WTC11 (cell line): ENCODE results near the gene MRC2. TPM values are rescaled to one million over a fixed set of nuclear protein-coding genes. Genes with fewer than 3 reads are reported as not detected.

Experiments
- ATAC-seq: fragments of 200-7000 bp; cut with Tn5 transposase; 2 replicates; pipeline ENCODE4 v1.10.0; 2021; ENCODE audit warnings: mild to moderate bottlenecking, moderate library complexity
- CTCF ChIA-PET: fragments of 300-600 bp; sonication (Branson Sonifier 250); formaldehyde crosslinking; loops from one replicate; lab custom pipeline; 2021; ENCODE audit warnings: antibody characterized with exemption; lab: Charles Lee
- POLR2A ChIA-PET: fragments of 350-600 bp; sonication (Branson Sonifier 250); formaldehyde crosslinking; loops from one replicate; lab custom pipeline; 2021; ENCODE audit warnings: antibody characterized with exemption; lab: Charles Lee
- DNase-seq: peaks from one replicate; pipeline ENCODE4 v3.0.0; 2021; ENCODE audit warnings: low spot score
- H3K27ac Mint-ChIP-seq: 2 replicates; pipeline ENCODE4 v1.8.0; 2021; ENCODE audit warnings: mixed read lengths
- H3K27me3 Mint-ChIP-seq: 2 replicates; pipeline ENCODE4 v1.8.0; 2021; ENCODE audit warnings: low read depth, mild to moderate bottlenecking, moderate library complexity, mixed read lengths
- H3K36me3 Mint-ChIP-seq: 2 replicates; pipeline ENCODE4 v1.8.0; 2021; ENCODE audit warnings: mixed read lengths
- H3K4me1 Mint-ChIP-seq: 2 replicates; pipeline ENCODE4 v1.8.0; 2022; ENCODE audit warnings: mixed read lengths
- H3K4me3 Mint-ChIP-seq: 2 replicates; pipeline ENCODE4 v1.8.0; 2021; ENCODE audit warnings: mild to moderate bottlenecking, moderate library complexity, mixed read lengths
- H3K9me3 Mint-ChIP-seq: 2 replicates; pipeline ENCODE4 v1.8.0; 2021; ENCODE audit warnings: mixed read lengths
- ATF1 ChIP-seq: sonication (generic); formaldehyde crosslinking; IDR thresholded peaks from 2 replicates; pipeline ENCODE4 v1.8.1; 2023; ENCODE audit warnings: mild to moderate bottlenecking, moderate library complexity, missing genetic modification reagents
- CBFB ChIP-seq: sonication (generic); formaldehyde crosslinking; IDR thresholded peaks from 2 replicates; pipeline ENCODE4 v1.8.1; 2022; ENCODE audit warnings: mild to moderate bottlenecking, low read depth, missing genetic modification reagents
- CDX4 ChIP-seq: fragments of 250-450 bp; sonication (Bioruptor Pico); IDR thresholded peaks from 2 replicates; pipeline ENCODE4 v1.9.0; 2021; ENCODE audit warnings: moderate library complexity, mild to moderate bottlenecking, inconsistent platforms, borderline replicate concordance
- GRHL2 ChIP-seq: fragments of 250-450 bp; sonication (Bioruptor Pico); IDR thresholded peaks from 2 replicates; pipeline ENCODE4 v1.8.0; 2022; ENCODE audit warnings: mild to moderate bottlenecking, moderate library complexity; ENCODE audit not compliant: insufficient replicate concordance, severe bottlenecking
- MLX ChIP-seq: sonication (generic); formaldehyde crosslinking; IDR thresholded peaks from 2 replicates; pipeline ENCODE4 v1.8.1; 2023; ENCODE audit warnings: mild to moderate bottlenecking, missing genetic modification reagents, moderate library complexity
- MXD4 ChIP-seq: fragments of 250-450 bp; sonication (Bioruptor Pico); IDR thresholded peaks from 2 replicates; pipeline ENCODE4 v1.8.0; 2021; ENCODE audit warnings: mild to moderate bottlenecking, moderate library complexity, borderline replicate concordance
- NFATC4 ChIP-seq: fragments of 250-450 bp; sonication (Bioruptor Pico); IDR thresholded peaks from 2 replicates; pipeline ENCODE4 v1.9.0; 2021; ENCODE audit warnings: mild to moderate bottlenecking
- NFYB ChIP-seq: sonication (generic); formaldehyde crosslinking; conservative IDR thresholded peaks from 2 replicates; pipeline ENCODE4 v1.8.0; 2022; ENCODE audit warnings: low read depth, missing genetic modification reagents
- RORB ChIP-seq: fragments of 250-450 bp; sonication (Bioruptor Pico); IDR thresholded peaks from 2 replicates; pipeline ENCODE4 v1.9.0; 2021; ENCODE audit warnings: mild to moderate bottlenecking
- SOX15 ChIP-seq: fragments of 250-450 bp; sonication (Bioruptor Pico); IDR thresholded peaks from 2 replicates; pipeline ENCODE4 v1.9.0; 2021; ENCODE audit warnings: mild to moderate bottlenecking
- USF2 ChIP-seq: sonication (generic); formaldehyde crosslinking; IDR thresholded peaks from 2 replicates; pipeline ENCODE4 v1.8.1; 2023; ENCODE audit warnings: mild to moderate bottlenecking, missing genetic modification reagents, moderate library complexity
- ZNF219 ChIP-seq: sonication (generic); formaldehyde crosslinking; IDR thresholded peaks from 2 replicates; pipeline ENCODE4 v1.8.0; 2023; ENCODE audit warnings: missing genetic modification reagents, mild to moderate bottlenecking, borderline replicate concordance
- ZNF423 ChIP-seq: fragments of 250-450 bp; sonication (Bioruptor Pico); IDR thresholded peaks from 2 replicates; pipeline ENCODE4 v2.1.2; 2022; ENCODE audit warnings: mild to moderate bottlenecking, moderate library complexity
- total RNA-seq: library from RNA; stranded (reverse); gene quantifications from 3 replicates; pipeline ENCODE4 v1.2.3, GENCODE V29; 2021
- TF ChIP-seq, protein P1 (sequence below): fragments of 250-450 bp; sonication (Bioruptor Pico); IDR thresholded peaks from 2 replicates; pipeline ENCODE4 v1.9.0; 2021; ENCODE audit warnings: mild to moderate bottlenecking, borderline replicate concordance
- TF ChIP-seq, protein P2 (sequence below): fragments of 250-450 bp; sonication (Bioruptor Pico); IDR thresholded peaks from 2 replicates; pipeline ENCODE4 v1.9.0; 2021; ENCODE audit warnings: mild to moderate bottlenecking

MRC2 gene
- total RNA-seq, 1 experiment from 2014 or later, result 35.3 TPM

DNA sequence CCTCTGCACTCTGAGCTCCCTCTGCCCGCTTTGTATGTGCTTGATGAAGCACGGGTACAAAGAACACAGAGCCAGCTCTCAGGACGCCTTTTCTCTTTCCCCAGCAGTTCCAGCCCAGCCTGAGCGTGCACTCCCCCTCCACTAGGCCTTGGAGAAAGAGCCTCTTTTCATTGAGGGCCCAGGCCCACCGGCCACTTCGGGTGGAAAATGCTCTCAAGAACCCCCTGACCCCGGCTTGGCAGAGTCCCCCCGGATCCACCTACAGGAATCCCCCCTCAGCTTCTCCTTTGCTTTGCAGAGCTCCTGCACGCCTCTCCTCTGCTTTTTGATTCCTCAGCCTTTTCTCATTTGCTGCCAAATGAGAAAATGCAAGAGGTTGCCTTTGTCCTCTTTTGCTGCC is 30.2 kb downstream of the MRC2 start (continued):
- TF ChIP-seq, protein P1, sequence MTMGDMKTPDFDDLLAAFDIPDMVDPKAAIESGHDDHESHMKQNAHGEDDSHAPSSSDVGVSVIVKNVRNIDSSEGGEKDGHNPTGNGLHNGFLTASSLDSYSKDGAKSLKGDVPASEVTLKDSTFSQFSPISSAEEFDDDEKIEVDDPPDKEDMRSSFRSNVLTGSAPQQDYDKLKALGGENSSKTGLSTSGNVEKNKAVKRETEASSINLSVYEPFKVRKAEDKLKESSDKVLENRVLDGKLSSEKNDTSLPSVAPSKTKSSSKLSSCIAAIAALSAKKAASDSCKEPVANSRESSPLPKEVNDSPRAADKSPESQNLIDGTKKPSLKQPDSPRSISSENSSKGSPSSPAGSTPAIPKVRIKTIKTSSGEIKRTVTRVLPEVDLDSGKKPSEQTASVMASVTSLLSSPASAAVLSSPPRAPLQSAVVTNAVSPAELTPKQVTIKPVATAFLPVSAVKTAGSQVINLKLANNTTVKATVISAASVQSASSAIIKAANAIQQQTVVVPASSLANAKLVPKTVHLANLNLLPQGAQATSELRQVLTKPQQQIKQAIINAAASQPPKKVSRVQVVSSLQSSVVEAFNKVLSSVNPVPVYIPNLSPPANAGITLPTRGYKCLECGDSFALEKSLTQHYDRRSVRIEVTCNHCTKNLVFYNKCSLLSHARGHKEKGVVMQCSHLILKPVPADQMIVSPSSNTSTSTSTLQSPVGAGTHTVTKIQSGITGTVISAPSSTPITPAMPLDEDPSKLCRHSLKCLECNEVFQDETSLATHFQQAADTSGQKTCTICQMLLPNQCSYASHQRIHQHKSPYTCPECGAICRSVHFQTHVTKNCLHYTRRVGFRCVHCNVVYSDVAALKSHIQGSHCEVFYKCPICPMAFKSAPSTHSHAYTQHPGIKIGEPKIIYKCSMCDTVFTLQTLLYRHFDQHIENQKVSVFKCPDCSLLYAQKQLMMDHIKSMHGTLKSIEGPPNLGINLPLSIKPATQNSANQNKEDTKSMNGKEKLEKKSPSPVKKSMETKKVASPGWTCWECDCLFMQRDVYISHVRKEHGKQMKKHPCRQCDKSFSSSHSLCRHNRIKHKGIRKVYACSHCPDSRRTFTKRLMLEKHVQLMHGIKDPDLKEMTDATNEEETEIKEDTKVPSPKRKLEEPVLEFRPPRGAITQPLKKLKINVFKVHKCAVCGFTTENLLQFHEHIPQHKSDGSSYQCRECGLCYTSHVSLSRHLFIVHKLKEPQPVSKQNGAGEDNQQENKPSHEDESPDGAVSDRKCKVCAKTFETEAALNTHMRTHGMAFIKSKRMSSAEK (CRISPR knock-in tag), result no peak
- TF ChIP-seq CBFB (CRISPR knock-in tag), result no peak

DNA sequence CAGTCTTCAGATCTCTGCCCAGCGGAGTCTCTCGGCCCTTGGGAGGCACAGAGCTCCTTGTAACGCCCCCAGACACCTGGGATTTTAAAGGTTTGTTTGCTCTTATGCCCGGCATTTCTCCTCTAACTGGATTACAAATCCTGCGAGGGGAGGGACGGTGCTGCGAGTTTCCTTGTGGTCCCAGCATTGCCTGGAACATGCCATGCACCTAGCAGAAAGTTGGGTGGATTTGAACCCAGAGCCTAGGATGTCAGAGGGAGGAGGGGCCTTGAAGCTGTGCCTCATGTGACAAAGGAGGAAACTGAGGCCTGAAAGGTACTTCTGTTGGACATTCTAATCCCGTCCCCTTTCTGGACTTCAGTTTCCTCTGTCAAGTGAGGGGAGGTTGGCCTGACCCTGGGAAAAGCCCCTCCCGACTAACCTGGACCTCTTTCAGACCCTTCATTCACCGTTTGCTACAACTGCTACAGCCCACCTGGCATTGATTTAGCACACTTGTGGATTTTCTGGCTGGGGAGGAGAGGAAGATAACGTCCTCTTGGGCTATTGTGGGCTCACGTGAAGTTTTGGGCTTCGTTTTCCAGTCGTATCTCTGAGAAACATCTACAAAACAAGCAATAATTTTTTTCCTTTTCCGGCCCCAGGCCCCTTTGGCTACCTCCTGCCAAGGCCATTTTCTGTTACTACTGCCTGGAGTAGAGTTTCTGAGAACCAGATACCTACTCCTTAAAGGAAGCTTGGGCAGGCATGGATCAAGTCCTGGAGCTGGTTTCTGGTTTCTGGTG is 30.9 kb downstream of the MRC2 start:
- Mint-ChIP-seq H3K4me1 (peaks cover 22% of the 10 kb centered on the region), H3K36me3 (peaks cover 14% of the 10 kb centered on the region), H3K27me3 (no peaks in the 10 kb centered on the region), H3K27ac (no peak overlapping the region), H3K4me3 (no peak overlapping the region), H3K9me3 (peaks cover 24% of the 10 kb centered on the region)
- ChIA-PET POLR2A (interaction anchor here (0.6 kb wide), 1 partner anchor 1016 kb away, joined by 3 read pairs; no protein-coding TSS in a partner anchor), CTCF (interaction anchor here (0.6 to 1.2 kb wide), 3 partner anchors 13 to 339 kb away, joined by 3 to 4 read pairs (median 4); no protein-coding TSS in a partner anchor)
- DNase-seq, result peak; percentile 3
- ATAC-seq, result no peak
- TF ChIP-seq GRHL2 (no peak), CDX4 (CRISPR knock-in tag) (no peak), USF2 (CRISPR knock-in tag) (no peak), MXD4 (CRISPR knock-in tag) (no peak), NFATC4 (CRISPR knock-in tag) (no peak)
- TF ChIP-seq, all 79 proteins: peak for 0

DNA sequence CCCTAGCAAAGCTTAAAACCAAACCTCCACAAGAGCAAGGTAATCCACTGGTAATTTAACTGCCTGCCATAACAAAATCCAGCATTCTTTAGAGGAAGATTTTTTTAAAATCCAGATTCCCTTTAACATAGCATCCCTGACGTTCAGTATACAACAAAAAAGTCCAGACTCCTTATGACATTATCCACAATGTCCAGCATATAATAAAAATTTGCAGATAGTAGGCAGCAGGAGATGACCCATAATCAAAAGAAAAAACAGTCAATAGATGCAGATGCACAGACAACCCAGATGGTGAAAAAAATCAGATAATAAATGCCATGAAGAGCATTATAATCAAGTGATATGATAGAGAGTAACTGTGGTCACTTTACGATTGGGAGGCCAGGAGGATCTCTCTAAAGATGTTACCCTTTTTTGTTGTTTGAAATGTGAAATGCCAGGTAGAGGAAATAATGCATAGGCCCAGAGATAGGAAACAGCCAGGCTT is 33.2 kb downstream of the MRC2 start:
- peaks cover 16% of the 10 kb centered on the region for H3K4me1 Mint-ChIP-seq
- H3K27ac Mint-ChIP-seq, result no peak overlapping the region
- CTCF ChIA-PET, result interaction anchor here (0.7 kb wide), 1 partner anchor 11 kb away, joined by 3 read pairs; no protein-coding TSS in a partner anchor
- TF ChIP-seq SOX15 (CRISPR knock-in tag) (no peak), MLX (CRISPR knock-in tag) (no peak), ZNF219 (CRISPR knock-in tag) (no peak), ZNF423 (CRISPR knock-in tag) (no peak), ATF1 (no peak), NFYB (no peak), RORB (CRISPR knock-in tag) (no peak), USF2 (CRISPR knock-in tag) (no peak)
- TF ChIP-seq, protein P2, sequence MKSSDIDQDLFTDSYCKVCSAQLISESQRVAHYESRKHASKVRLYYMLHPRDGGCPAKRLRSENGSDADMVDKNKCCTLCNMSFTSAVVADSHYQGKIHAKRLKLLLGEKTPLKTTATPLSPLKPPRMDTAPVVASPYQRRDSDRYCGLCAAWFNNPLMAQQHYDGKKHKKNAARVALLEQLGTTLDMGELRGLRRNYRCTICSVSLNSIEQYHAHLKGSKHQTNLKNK (CRISPR knock-in tag), result no peak
- no peak overlapping the region for H3K4me3 Mint-ChIP-seq
- DNase-seq (no peak), ATAC-seq (no peak)
- H3K9me3 Mint-ChIP-seq, result peaks cover 24% of the 10 kb centered on the region
- POLR2A ChIA-PET, result interaction anchor here (1.7 kb wide), 1 partner anchor 27 kb away, joined by 5 read pairs; no protein-coding TSS in a partner anchor
- peaks cover 9% of the 10 kb centered on the region for H3K36me3 Mint-ChIP-seq
- no peaks in the 10 kb centered on the region for H3K27me3 Mint-ChIP-seq
